Prostate gland (tissue), 2 donors: ENCODE measurements around the gene KRTAP9-1.

Experiments used
- POLR2A ChIP-seq: fragments of 450-650 bp; IDR thresholded peaks from one replicate; pipeline ENCODE4 v1.6.1; 2016; ENCODE audit warnings: antibody characterized with exemption, mild to moderate bottlenecking
- POLR2AphosphoS5 ChIP-seq: sonication (generic); formaldehyde crosslinking; IDR thresholded peaks from one replicate; pipeline ENCODE4 v1.6.1; 2017; ENCODE audit warnings: antibody characterized with exemption
- TF ChIP-seq, protein P1 (sequence below), 4 experiments: fragments of 200-600 bp in 2 of 4; fragments of 450-650 bp in 2 of 4; sonication (generic) in 2 of 4; IDR thresholded peaks; 1 replicate in 3 of 4; 2 replicates in 1 of 4; pipeline ENCODE4 v1.5.1; 2016 to 2019; ENCODE audit warnings: antibody characterized with exemption in 4 of 4, mild to moderate bottlenecking in 2 of 4, moderate library complexity in 2 of 4

GRCh38 chr17:41231731-41232130 lies 42.0 kb downstream of the KRTAP9-1 start:
- TF ChIP-seq, protein P1, sequence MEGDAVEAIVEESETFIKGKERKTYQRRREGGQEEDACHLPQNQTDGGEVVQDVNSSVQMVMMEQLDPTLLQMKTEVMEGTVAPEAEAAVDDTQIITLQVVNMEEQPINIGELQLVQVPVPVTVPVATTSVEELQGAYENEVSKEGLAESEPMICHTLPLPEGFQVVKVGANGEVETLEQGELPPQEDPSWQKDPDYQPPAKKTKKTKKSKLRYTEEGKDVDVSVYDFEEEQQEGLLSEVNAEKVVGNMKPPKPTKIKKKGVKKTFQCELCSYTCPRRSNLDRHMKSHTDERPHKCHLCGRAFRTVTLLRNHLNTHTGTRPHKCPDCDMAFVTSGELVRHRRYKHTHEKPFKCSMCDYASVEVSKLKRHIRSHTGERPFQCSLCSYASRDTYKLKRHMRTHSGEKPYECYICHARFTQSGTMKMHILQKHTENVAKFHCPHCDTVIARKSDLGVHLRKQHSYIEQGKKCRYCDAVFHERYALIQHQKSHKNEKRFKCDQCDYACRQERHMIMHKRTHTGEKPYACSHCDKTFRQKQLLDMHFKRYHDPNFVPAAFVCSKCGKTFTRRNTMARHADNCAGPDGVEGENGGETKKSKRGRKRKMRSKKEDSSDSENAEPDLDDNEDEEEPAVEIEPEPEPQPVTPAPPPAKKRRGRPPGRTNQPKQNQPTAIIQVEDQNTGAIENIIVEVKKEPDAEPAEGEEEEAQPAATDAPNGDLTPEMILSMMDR (IDR thresholded peaks at IDR 0.05): no peak
- TF ChIP-seq POLR2A (no peak), POLR2AphosphoS5 (no peak)
